ENCODE data around the gene RAMP3.
"Not testable (repeated sequence)": the region's sequence is repeated elsewhere in the genome, so short reads cannot be mapped to it uniquely, and the experiment has no call there.

The RAMP3 gene

DNA sequence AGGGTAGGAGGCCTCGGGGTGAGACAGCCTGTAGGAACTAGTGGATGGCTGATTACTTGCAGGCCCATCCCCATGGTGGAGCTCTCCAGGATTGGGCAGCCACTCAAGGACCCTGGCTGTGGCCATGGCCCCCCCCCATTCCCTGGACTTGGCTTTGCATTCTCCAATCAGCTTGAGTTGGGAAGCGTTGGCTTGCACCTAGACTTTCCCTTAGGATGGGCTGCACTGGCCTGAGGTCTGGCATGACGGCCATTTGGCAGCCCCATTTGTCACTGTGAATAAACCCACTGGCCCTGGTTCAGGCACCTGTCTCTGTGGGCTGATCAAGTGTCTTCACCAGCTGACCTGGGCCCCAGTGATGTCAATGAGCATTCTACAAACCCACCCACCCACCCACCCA is 41.4 kb downstream of the RAMP3 start:
- no peak for DNase-seq (ENCODE audit: extremely low read depth, low read depth)
- TF ChIP-seq, protein P1, sequence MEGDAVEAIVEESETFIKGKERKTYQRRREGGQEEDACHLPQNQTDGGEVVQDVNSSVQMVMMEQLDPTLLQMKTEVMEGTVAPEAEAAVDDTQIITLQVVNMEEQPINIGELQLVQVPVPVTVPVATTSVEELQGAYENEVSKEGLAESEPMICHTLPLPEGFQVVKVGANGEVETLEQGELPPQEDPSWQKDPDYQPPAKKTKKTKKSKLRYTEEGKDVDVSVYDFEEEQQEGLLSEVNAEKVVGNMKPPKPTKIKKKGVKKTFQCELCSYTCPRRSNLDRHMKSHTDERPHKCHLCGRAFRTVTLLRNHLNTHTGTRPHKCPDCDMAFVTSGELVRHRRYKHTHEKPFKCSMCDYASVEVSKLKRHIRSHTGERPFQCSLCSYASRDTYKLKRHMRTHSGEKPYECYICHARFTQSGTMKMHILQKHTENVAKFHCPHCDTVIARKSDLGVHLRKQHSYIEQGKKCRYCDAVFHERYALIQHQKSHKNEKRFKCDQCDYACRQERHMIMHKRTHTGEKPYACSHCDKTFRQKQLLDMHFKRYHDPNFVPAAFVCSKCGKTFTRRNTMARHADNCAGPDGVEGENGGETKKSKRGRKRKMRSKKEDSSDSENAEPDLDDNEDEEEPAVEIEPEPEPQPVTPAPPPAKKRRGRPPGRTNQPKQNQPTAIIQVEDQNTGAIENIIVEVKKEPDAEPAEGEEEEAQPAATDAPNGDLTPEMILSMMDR (IDR thresholded peaks at IDR 0.05; ENCODE audit: low read depth, low read length) = no peak

- no peak for DNase-seq (ENCODE audit: extremely low read depth, low read depth)
- TF ChIP-seq, protein P1 (IDR thresholded peaks at IDR 0.05; ENCODE audit: low read depth, low read length) = no peak
Observed at GRCh38 chr7:45199506-45199905, 41.9 kb downstream of the RAMP3 start.

DNA sequence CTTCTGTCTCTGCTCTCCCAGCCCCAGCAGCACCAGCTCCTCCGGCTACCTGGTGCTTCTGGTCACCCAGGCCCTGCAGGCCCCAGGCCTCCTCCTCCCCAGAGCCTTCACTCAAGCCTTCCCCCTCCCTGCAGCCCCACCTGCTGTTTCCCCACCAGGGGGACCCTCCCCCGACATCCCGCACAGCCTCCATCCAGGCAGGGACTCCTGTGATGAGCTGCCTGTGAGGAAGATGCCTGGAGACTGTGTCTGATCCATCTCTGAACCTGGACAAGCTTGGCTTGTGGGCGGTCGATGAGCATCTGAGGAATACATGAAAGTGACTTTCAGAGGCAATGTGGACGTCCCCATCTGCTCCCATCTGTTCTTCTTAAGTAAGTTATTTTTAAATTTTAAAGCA is 45.0 kb downstream of the RAMP3 start:
- no peak for DNase-seq (ENCODE audit: extremely low read depth, low read depth)
- TF ChIP-seq, protein P1 (IDR thresholded peaks at IDR 0.05; ENCODE audit: low read depth, low read length) = no peak

- TF ChIP-seq, protein P1 (IDR thresholded peaks at IDR 0.05; ENCODE audit: low read depth, low read length) = no peak
- no peak for DNase-seq (ENCODE audit: extremely low read depth, low read depth)
Observed at GRCh38 chr7:45203036-45203435, 45.4 kb downstream of the RAMP3 start.

DNA sequence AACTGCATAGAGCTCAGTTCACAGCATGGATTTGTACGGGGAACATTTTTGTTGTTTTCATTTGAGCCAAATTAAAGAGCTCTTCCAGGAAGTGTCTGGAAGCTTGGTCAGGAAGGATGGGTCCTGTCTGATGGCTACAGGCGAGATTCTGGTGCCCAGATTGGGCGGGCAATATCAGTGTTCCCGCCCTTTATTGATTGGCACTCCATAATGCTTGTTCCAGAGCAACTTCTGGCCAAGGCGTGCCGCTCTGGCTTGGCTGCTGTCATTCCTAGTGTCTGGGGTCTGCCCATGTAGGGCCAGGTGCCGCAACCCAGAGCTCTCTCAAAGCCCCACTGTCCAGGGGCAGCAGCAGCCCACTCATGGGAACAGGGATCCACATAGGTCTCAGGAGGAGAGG is 45.9 kb downstream of the RAMP3 start:
- no peak for DNase-seq (ENCODE audit: extremely low read depth, low read depth)
- TF ChIP-seq, protein P1 (IDR thresholded peaks at IDR 0.05; ENCODE audit: low read depth, low read length) = no peak

DNA sequence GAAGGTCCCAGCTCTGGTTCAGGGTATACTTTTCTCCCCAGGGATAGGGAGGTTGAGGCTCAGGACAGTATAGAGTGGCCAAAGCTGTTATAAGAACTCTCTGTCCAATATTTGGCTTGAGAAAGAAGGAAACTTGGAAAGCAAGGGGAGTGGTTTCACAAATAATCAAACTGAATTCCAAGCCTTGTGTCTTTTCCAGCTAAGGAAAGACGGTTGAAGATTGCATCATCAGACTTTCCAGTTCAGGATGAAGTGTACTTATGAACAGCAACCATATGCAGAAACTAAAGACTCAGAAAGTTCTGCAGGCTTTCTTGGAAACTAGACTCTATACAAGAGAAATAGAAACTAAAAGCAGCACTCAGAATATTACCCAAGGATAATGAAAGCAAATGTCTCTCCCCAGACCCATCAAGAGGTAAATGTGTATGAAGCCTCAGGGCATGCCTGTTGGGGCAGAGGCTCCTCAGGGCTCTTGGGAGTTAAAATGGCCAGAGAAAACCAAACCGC is 46.4 kb downstream of the RAMP3 start:
- TF ChIP-seq, protein P1 (IDR thresholded peaks at IDR 0.05; ENCODE audit: low read depth, low read length) = no peak
- DNase-seq (ENCODE audit: extremely low read depth, low read depth) = peak; percentile 52

DNA sequence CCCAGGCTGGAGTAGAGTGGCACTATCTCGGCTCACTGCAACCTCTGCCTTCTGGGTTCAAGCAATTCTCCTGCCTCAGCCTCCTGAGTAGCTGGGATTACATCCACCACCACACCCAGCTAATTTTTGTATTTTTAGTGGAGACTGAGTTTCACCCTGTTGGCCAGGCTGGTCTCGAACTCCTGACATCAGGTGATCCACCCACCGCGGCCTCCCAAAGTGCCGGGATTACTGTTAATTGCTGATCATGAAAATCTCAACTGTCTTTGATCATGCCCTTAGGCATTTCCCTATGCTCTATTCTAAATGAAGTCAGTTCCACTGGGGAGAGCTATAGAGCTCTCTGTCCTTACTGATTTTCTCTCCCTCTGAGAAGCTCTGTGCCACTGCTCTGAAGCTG is 48.7 kb downstream of the RAMP3 start:
- DNase-seq (ENCODE audit: extremely low read depth, low read depth) = not testable (repeated sequence)

- not testable (repeated sequence) for DNase-seq (ENCODE audit: extremely low read depth, low read depth)
Observed at GRCh38 chr7:45209909-45210308, 52.3 kb downstream of the RAMP3 start.
